Prostate gland (tissue), 2 donors: Measurements from ENCODE around the gene LSMEM2.

Experiments used
- POLR2A ChIP-seq: fragments of 450-650 bp; IDR thresholded peaks from one replicate; pipeline ENCODE4 v1.6.1; 2016; ENCODE audit warnings: antibody characterized with exemption, mild to moderate bottlenecking
- TF ChIP-seq, protein P1 (sequence below), 4 experiments: fragments of 200-600 bp in 2 of 4; fragments of 450-650 bp in 2 of 4; sonication (generic) in 2 of 4; IDR thresholded peaks; 1 replicate in 3 of 4; 2 replicates in 1 of 4; pipeline ENCODE4 v1.5.1; 2016 to 2019; ENCODE audit warnings: antibody characterized with exemption in 4 of 4, mild to moderate bottlenecking in 2 of 4, moderate library complexity in 2 of 4

DNA sequence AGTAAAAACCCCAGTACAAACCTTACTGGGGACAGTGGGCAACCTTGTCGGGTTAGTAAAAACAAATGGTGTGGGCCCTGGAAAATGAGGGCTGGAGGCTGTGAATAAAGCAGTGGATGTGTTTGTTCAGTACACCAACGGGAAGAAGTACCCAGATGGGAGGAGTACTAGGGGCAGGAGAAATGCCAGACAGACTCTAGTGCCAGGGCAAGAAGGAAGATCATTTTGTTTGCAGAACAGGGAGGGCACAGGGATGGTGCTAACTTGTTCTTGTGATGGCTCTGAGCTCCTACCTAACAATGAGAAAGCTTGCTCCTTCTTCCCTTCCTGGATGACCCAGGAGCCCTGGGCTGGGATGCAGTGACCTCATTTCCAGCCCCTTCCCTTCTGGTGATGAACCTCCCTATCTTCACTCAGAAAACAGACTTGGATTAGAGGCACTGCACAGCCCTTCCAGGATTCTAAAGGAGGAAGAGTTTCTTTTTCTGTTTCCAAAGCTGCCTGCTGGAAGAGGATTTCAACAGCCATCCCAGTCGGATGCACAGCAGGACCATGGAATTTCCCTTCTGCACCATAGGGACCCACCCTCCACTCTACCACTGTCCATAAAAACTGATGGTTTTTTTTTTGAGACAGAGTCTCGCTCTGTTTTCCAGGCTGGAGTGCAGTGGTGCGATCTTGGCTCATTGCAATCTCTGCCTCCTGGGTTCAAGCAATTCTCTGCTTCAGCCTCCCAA is 55.6 kb downstream of the LSMEM2 start:
- TF ChIP-seq POLR2A, result no peak
- TF ChIP-seq, protein P1, sequence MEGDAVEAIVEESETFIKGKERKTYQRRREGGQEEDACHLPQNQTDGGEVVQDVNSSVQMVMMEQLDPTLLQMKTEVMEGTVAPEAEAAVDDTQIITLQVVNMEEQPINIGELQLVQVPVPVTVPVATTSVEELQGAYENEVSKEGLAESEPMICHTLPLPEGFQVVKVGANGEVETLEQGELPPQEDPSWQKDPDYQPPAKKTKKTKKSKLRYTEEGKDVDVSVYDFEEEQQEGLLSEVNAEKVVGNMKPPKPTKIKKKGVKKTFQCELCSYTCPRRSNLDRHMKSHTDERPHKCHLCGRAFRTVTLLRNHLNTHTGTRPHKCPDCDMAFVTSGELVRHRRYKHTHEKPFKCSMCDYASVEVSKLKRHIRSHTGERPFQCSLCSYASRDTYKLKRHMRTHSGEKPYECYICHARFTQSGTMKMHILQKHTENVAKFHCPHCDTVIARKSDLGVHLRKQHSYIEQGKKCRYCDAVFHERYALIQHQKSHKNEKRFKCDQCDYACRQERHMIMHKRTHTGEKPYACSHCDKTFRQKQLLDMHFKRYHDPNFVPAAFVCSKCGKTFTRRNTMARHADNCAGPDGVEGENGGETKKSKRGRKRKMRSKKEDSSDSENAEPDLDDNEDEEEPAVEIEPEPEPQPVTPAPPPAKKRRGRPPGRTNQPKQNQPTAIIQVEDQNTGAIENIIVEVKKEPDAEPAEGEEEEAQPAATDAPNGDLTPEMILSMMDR (IDR thresholded peaks at IDR 0.05), result no peak
